ENCODE data around the gene MEP1B. TPM values are rescaled to one million over a fixed set of nuclear protein-coding genes. Genes with fewer than 3 reads are reported as not detected.

The MEP1B gene
- total RNA-seq, 1 donor from 2014 or later: not detected

GRCh38 chr18:32242395-32242794 is 52.6 kb downstream of the MEP1B start:
- H3K9me3 ChIP-seq (replicated peaks): no peaks in the 10 kb centered on the region
- no peak for TF ChIP-seq CTCF (IDR thresholded peaks at IDR 0.05; ENCODE audit: borderline replicate concordance)
- H3K4me1 ChIP-seq: no peaks in the 10 kb centered on the region
- no peaks in the 10 kb centered on the region for H3K27me3 ChIP-seq (ENCODE audit: low read depth)
- no peak overlapping the region for H3K4me3 ChIP-seq
- no peak overlapping the region for H3K27ac ChIP-seq (replicated peaks)
- intact Hi-C loops (cut with micrococcal nuclease): no loop called here
- DNase-seq: no peak
- no peaks in the 10 kb centered on the region for H3K36me3 ChIP-seq

- H3K27ac ChIP-seq (replicated peaks): no peak overlapping the region
- no peaks in the 10 kb centered on the region for H3K9me3 ChIP-seq (replicated peaks)
- no peak for TF ChIP-seq CTCF (IDR thresholded peaks at IDR 0.05; ENCODE audit: borderline replicate concordance)
- H3K27me3 ChIP-seq (ENCODE audit: low read depth): no peaks in the 10 kb centered on the region
- H3K4me3 ChIP-seq: no peak overlapping the region
- intact Hi-C loops (cut with micrococcal nuclease): no loop called here
- DNase-seq: no peak
- H3K4me1 ChIP-seq: no peaks in the 10 kb centered on the region
- H3K36me3 ChIP-seq: no peaks in the 10 kb centered on the region
Observed at GRCh38 chr18:32243358-32243757, 53.5 kb downstream of the MEP1B start.

- Histone ChIP-seq H3K4me3 (no peak overlapping the region), H3K4me1 (no peaks in the 10 kb centered on the region), H3K27ac (replicated peaks) (no peak overlapping the region), H3K36me3 (no peaks in the 10 kb centered on the region), H3K27me3 (ENCODE audit: low read depth) (no peaks in the 10 kb centered on the region), H3K9me3 (replicated peaks) (no peaks in the 10 kb centered on the region)
- intact Hi-C loops (cut with micrococcal nuclease): no loop called here
- DNase-seq: no peak
- no peak for TF ChIP-seq CTCF (IDR thresholded peaks at IDR 0.05; ENCODE audit: borderline replicate concordance)
Observed at GRCh38 chr18:32244881-32245280, 55.0 kb downstream of the MEP1B start.

DNA sequence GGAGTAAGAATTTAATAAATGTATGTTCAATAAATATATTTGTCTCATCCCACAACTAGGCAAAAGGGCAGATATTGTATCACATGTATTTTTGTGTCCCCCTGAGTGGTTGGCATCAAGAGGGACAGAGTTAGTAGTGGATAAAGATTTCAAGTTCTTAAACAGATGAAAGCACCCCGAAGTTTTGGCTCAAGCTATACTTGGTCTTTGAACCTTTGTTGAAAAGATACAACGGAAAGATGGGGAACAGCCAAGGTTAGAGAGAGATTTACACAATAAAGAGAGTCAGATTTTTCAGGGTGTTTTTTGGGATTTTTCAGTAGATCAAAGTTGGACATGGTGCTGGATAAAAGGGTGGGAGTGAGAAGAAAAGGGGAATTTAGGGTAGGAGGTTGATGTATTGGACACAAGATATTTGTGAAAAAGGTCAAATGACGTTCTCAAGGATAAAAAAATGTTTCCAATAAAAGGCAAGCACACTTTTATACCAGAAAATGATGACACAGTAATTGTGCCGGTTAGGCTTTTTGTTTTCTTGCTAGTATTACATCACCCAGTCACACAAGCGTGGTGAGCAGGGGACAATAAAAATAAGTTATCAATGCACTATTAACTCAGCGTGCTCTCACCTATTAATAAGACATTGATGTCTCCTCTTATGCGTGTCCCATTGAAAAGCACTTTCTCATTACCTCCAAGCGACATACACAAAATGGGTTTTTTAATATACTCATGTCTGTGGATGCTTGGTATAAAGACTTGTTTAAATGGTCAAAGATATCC is 59.5 kb downstream of the MEP1B start:
- Histone ChIP-seq H3K9me3 (replicated peaks) (no peaks in the 10 kb centered on the region), H3K27me3 (ENCODE audit: low read depth) (no peaks in the 10 kb centered on the region), H3K4me3 (no peak overlapping the region), H3K4me1 (no peaks in the 10 kb centered on the region), H3K27ac (replicated peaks) (no peak overlapping the region), H3K36me3 (no peaks in the 10 kb centered on the region)
- no peak for DNase-seq
- TF ChIP-seq CTCF (IDR thresholded peaks at IDR 0.05; ENCODE audit: borderline replicate concordance): no peak
- intact Hi-C loops (cut with micrococcal nuclease): no loop called here

DNA sequence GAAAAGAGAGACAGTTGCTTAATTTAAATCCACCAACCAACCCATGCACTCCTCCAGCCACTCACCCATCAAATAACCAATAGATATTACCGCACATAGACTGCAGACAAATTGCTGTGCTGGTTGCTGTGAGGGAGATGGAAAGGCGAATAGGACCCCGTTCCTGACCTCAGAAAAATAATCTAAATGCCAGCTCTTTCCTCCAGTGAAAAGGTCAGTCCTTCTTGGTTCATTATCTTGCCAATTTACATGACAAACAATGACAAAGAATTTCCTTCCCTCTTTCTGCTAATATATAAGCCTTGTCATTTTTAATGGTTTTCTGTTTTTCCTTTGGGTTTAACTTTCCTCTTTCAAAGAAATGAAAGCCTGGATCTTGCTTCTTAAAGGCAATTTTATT is 61.6 kb downstream of the MEP1B start:
- Histone ChIP-seq H3K36me3 (no peaks in the 10 kb centered on the region), H3K27ac (replicated peaks) (no peak overlapping the region), H3K9me3 (replicated peaks) (no peaks in the 10 kb centered on the region), H3K4me3 (no peak overlapping the region), H3K4me1 (no peaks in the 10 kb centered on the region), H3K27me3 (ENCODE audit: low read depth) (no peaks in the 10 kb centered on the region)
- no peak for DNase-seq
- intact Hi-C loops (cut with micrococcal nuclease): no loop called here
- TF ChIP-seq CTCF (IDR thresholded peaks at IDR 0.05; ENCODE audit: borderline replicate concordance): no peak

Measured in left ventricle myocardium inferior (tissue), 1 donor.